H7 (cell line): ENCODE results near the gene FLOT1. TPM values are rescaled to one million over a fixed set of nuclear protein-coding genes. Genes with fewer than 3 reads are reported as not detected.
A peak's percentile ranks its signal among the peaks of the same experiment; 100 is the strongest.

Experiments
- DNase-seq: peaks from one replicate; pipeline ENCODE4 v3.0.0; 2012
- H3K27me3 ChIP-seq: 2 replicates; pipeline ENCODE4 v1.6.0; 2011; ENCODE audit warnings: mild to moderate bottlenecking, low read length; ENCODE audit not compliant: control insufficient read depth, insufficient read depth
- H3K36me3 ChIP-seq: replicated peaks from 2 replicates; pipeline ENCODE4 v1.5.1; 2011; ENCODE audit warnings: low read length; ENCODE audit not compliant: control insufficient read depth, insufficient read depth
- H3K4me3 ChIP-seq: 2 replicates; pipeline ENCODE4 v1.5.1; 2011; ENCODE audit warnings: low read depth, mild to moderate bottlenecking, control low read depth, low read length, moderate library complexity; ENCODE audit not compliant: insufficient read depth
- total RNA-seq: library from RNA; depleted of rRNA; stranded (reverse); fragments of >200 nt; shearing (Covaris generic); gene quantifications from 2 replicates; pipeline ENCODE4 v1.2.3, GENCODE V29; 2014; rRNA removed

The FLOT1 gene
- total RNA-seq, 1 experiment from 2014 or later, result 140 TPM

- H3K4me3 ChIP-seq, result no peak overlapping the region
- peaks cover 9% of the 10 kb centered on the region for H3K36me3 ChIP-seq
- no peak for DNase-seq
- H3K27me3 ChIP-seq, result no peaks in the 10 kb centered on the region
Observed at GRCh38 chr6:30679765-30680535, 62.5 kb downstream of the FLOT1 start.

GRCh38 chr6:30678964-30679726 lies 63.3 kb downstream of the FLOT1 start:
- no peaks in the 10 kb centered on the region for H3K27me3 ChIP-seq
- peaks cover 9% of the 10 kb centered on the region for H3K36me3 ChIP-seq
- peak; percentile 97 for DNase-seq
- no peak overlapping the region for H3K4me3 ChIP-seq

Other genes starting within 250 kb of the FLOT1 start
- 59.0 and 78.4 TPM in 2 replicates for gene GNL1, start 186.2 kb downstream of the FLOT1 start, total RNA-seq
- gene PRR3, start 185.4 kb downstream of the FLOT1 start, total RNA-seq, result 14.3 and 14.7 TPM in 2 replicates
- 52.1 and 55.7 TPM in 2 replicates for gene ABCF1, start 171.2 kb downstream of the FLOT1 start, total RNA-seq
- gene PPP1R10, start 125.4 kb downstream of the FLOT1 start, total RNA-seq, result 47.3 and 62.3 TPM in 2 replicates
- gene MRPS18B, start 124.8 kb downstream of the FLOT1 start, total RNA-seq, result 112 and 121 TPM in 2 replicates
- 11.7 and 13.1 TPM in 2 replicates for gene ATAT1, start 115.8 kb downstream of the FLOT1 start, total RNA-seq
- gene C6orf136, start 95.6 kb downstream of the FLOT1 start, total RNA-seq, result 15.4 and 16.9 TPM in 2 replicates
- 39.2 and 45.3 TPM in 2 replicates for gene DHX16, start 69.7 kb downstream of the FLOT1 start, total RNA-seq
- 48.2 and 55.7 TPM in 2 replicates for gene PPP1R18, start 56.0 kb downstream of the FLOT1 start, total RNA-seq
- gene NRM, start 51.7 kb downstream of the FLOT1 start, total RNA-seq, result 20.7 and 23.8 TPM in 2 replicates
- gene MDC1, start 25.4 kb downstream of the FLOT1 start, total RNA-seq, result 25.5 and 29.1 TPM in 2 replicates
- gene TUBB, start 22.3 kb downstream of the FLOT1 start, total RNA-seq, result 1,911 and 2,101 TPM in 2 replicates
- 116 and 141 TPM in 2 replicates for gene IER3, start 1.9 kb upstream of the FLOT1 start, total RNA-seq
- 117 and 127 TPM in 2 replicates for gene DDR1, start 141.8 kb upstream of the FLOT1 start, total RNA-seq
- gene GTF2H4, start 165.5 kb upstream of the FLOT1 start, total RNA-seq, result 30.5 and 30.9 TPM in 2 replicates
- gene VARS2, start 171.6 kb upstream of the FLOT1 start, total RNA-seq, result 54.4 and 60.5 TPM in 2 replicates
- not detected in 2 replicates for gene SFTA2, start 189.5 kb upstream of the FLOT1 start, total RNA-seq
- not detected in 2 replicates for gene MUCL3, start 198.3 kb upstream of the FLOT1 start, total RNA-seq
- gene MUC21, start 241.0 kb upstream of the FLOT1 start, total RNA-seq, result not detected in 2 replicates